NT2/D1 (cell line): ENCODE measurements around the gene EFCAB6.

Source experiments
- SUZ12 ChIP-seq: IDR thresholded peaks from 2 replicates; pipeline ENCODE4 v1.6.1; 2011; ENCODE audit not compliant: insufficient read length, insufficient read depth; ENCODE audit errors: extremely low read depth
- YY1 ChIP-seq: IDR thresholded peaks from 2 replicates; pipeline ENCODE4 v1.6.1; 2011; ENCODE audit not compliant: insufficient read length, insufficient read depth
- ZNF274 ChIP-seq: IDR thresholded peaks from 2 replicates; pipeline ENCODE4 v1.6.1; 2011; ENCODE audit warnings: mild to moderate bottlenecking, low read depth, low read length

DNA sequence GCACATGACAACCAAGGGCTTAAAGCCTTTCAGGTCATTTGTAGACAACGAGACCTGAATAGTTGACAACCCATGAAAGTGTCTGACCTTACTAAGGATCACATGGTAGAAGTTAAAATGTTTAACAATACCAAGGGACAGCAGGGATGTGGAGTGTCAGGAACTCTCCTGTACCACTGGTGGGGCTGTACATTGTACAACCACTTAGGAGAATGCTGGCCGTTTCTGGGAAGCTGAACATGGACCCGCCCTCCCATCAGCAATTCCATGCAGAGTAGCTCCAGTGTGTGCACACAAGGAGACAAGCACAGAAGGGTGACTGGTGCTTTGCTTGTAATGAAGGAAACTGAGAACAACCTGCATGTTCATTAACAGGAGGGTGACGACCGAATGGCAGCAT is 237.4 kb downstream of the EFCAB6 start:
- TF ChIP-seq ZNF274 (no peak), YY1 (no peak), SUZ12 (no peak)
